ENCODE results near the gene SRRM4. TPM values are rescaled to one million over a fixed set of nuclear protein-coding genes. Genes with fewer than 3 reads are reported as not detected.

The SRRM4 gene
- total and polyA plus RNA-seq, 2 experiments from 2014 or later: 0.53 to 0.63 TPM

DNA sequence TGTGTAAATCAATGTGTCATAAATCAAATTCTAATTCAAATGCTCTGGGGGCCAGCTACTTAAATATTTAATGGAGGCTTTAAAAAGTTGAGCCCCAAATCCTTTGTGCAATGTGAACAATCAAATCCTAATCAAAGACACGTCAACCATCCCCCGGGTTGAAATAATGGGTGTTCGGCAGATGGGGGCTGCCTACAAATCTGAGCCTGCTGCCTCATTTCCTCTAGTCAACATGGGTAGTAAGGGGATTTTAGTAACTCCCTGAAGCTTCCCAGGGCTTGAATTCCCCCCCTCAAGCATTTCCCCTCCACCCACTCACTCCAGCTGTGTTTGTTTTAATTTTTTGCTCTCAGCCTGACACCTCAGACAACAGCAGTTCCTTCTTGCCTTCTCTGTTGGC lies 37.8 kb downstream of the SRRM4 start:
- ATAC-seq: no peak
- H3K4me3 ChIP-seq: no peak overlapping the region
- 0 out of 2 replicates have a peak overlapping the region, but pooled peaks have one; percentile 56 for H2AFZ ChIP-seq
- H3K27me3 ChIP-seq (ENCODE audit: insufficient read depth): no peaks in the 10 kb centered on the region
- H3F3A ChIP-seq (replicated peaks; ENCODE audit: low read depth): no peaks in the 10 kb centered on the region
- peaks cover 47% of the 10 kb centered on the region for H3K4me1 Mint-ChIP-seq
- H3K9me3 Mint-ChIP-seq: no peaks in the 10 kb centered on the region; the same call in 1 of the 3 replicates
- no peak overlapping the region for H3K27ac Mint-ChIP-seq
- H3K36me3 Mint-ChIP-seq (ENCODE audit: low read depth): peaks cover 6% of the 10 kb centered on the region; the same call in 2 of the 3 replicates
- H3K27ac ChIP-seq (ENCODE audit: low read depth): no peak overlapping the region
- H3K79me2 ChIP-seq (replicated peaks; ENCODE audit: insufficient read depth): no peaks in the 10 kb centered on the region
- 0 out of 2 replicates have a peak overlapping the region, but pooled peaks have one; percentile 56 for H3K4me2 ChIP-seq
- no peaks in the 10 kb centered on the region for H3K36me3 ChIP-seq (ENCODE audit: insufficient read depth)
- TF ChIP-seq CREB1 (CRISPR knock-in tag; IDR thresholded peaks at IDR 0.05; ENCODE audit: low read depth) (no peak), JUNB (IDR thresholded peaks at IDR 0.05; ENCODE audit: unreplicated experiment) (no peak), ZNF114 (CRISPR knock-in tag; IDR thresholded peaks at IDR 0.05) (no peak), NANOG (IDR thresholded peaks at IDR 0.05; ENCODE audit: borderline replicate concordance) (no peak), EZH2phosphoT487 (IDR thresholded peaks at IDR 0.05; ENCODE audit: unreplicated experiment) (no peak), STAT1 (IDR thresholded peaks at IDR 0.05; ENCODE audit: unreplicated experiment) (no peak), EZH2 (IDR thresholded peaks at IDR 0.05; ENCODE audit: low read depth, unreplicated experiment) (no peak), ZNF331 (CRISPR knock-in tag; IDR thresholded peaks at IDR 0.05; ENCODE audit: low read depth) (no peak), POLR2AphosphoS5 (IDR thresholded peaks at IDR 0.05; ENCODE audit: low read depth) (no peak)
- TF ChIP-seq, protein P1, sequence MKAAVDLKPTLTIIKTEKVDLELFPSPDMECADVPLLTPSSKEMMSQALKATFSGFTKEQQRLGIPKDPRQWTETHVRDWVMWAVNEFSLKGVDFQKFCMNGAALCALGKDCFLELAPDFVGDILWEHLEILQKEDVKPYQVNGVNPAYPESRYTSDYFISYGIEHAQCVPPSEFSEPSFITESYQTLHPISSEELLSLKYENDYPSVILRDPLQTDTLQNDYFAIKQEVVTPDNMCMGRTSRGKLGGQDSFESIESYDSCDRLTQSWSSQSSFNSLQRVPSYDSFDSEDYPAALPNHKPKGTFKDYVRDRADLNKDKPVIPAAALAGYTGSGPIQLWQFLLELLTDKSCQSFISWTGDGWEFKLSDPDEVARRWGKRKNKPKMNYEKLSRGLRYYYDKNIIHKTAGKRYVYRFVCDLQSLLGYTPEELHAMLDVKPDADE (IDR thresholded peaks at IDR 0.05): no peak
- TF ChIP-seq, protein P2, sequence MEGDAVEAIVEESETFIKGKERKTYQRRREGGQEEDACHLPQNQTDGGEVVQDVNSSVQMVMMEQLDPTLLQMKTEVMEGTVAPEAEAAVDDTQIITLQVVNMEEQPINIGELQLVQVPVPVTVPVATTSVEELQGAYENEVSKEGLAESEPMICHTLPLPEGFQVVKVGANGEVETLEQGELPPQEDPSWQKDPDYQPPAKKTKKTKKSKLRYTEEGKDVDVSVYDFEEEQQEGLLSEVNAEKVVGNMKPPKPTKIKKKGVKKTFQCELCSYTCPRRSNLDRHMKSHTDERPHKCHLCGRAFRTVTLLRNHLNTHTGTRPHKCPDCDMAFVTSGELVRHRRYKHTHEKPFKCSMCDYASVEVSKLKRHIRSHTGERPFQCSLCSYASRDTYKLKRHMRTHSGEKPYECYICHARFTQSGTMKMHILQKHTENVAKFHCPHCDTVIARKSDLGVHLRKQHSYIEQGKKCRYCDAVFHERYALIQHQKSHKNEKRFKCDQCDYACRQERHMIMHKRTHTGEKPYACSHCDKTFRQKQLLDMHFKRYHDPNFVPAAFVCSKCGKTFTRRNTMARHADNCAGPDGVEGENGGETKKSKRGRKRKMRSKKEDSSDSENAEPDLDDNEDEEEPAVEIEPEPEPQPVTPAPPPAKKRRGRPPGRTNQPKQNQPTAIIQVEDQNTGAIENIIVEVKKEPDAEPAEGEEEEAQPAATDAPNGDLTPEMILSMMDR (conservative IDR thresholded peaks at IDR 0.05; ENCODE audit: low read depth in 2 of 2): no peak
- TF ChIP-seq, protein P3, sequence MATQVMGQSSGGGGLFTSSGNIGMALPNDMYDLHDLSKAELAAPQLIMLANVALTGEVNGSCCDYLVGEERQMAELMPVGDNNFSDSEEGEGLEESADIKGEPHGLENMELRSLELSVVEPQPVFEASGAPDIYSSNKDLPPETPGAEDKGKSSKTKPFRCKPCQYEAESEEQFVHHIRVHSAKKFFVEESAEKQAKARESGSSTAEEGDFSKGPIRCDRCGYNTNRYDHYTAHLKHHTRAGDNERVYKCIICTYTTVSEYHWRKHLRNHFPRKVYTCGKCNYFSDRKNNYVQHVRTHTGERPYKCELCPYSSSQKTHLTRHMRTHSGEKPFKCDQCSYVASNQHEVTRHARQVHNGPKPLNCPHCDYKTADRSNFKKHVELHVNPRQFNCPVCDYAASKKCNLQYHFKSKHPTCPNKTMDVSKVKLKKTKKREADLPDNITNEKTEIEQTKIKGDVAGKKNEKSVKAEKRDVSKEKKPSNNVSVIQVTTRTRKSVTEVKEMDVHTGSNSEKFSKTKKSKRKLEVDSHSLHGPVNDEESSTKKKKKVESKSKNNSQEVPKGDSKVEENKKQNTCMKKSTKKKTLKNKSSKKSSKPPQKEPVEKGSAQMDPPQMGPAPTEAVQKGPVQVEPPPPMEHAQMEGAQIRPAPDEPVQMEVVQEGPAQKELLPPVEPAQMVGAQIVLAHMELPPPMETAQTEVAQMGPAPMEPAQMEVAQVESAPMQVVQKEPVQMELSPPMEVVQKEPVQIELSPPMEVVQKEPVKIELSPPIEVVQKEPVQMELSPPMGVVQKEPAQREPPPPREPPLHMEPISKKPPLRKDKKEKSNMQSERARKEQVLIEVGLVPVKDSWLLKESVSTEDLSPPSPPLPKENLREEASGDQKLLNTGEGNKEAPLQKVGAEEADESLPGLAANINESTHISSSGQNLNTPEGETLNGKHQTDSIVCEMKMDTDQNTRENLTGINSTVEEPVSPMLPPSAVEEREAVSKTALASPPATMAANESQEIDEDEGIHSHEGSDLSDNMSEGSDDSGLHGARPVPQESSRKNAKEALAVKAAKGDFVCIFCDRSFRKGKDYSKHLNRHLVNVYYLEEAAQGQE (IDR thresholded peaks at IDR 0.05; ENCODE audit: unreplicated experiment): no peak
- TF ChIP-seq, protein P4, sequence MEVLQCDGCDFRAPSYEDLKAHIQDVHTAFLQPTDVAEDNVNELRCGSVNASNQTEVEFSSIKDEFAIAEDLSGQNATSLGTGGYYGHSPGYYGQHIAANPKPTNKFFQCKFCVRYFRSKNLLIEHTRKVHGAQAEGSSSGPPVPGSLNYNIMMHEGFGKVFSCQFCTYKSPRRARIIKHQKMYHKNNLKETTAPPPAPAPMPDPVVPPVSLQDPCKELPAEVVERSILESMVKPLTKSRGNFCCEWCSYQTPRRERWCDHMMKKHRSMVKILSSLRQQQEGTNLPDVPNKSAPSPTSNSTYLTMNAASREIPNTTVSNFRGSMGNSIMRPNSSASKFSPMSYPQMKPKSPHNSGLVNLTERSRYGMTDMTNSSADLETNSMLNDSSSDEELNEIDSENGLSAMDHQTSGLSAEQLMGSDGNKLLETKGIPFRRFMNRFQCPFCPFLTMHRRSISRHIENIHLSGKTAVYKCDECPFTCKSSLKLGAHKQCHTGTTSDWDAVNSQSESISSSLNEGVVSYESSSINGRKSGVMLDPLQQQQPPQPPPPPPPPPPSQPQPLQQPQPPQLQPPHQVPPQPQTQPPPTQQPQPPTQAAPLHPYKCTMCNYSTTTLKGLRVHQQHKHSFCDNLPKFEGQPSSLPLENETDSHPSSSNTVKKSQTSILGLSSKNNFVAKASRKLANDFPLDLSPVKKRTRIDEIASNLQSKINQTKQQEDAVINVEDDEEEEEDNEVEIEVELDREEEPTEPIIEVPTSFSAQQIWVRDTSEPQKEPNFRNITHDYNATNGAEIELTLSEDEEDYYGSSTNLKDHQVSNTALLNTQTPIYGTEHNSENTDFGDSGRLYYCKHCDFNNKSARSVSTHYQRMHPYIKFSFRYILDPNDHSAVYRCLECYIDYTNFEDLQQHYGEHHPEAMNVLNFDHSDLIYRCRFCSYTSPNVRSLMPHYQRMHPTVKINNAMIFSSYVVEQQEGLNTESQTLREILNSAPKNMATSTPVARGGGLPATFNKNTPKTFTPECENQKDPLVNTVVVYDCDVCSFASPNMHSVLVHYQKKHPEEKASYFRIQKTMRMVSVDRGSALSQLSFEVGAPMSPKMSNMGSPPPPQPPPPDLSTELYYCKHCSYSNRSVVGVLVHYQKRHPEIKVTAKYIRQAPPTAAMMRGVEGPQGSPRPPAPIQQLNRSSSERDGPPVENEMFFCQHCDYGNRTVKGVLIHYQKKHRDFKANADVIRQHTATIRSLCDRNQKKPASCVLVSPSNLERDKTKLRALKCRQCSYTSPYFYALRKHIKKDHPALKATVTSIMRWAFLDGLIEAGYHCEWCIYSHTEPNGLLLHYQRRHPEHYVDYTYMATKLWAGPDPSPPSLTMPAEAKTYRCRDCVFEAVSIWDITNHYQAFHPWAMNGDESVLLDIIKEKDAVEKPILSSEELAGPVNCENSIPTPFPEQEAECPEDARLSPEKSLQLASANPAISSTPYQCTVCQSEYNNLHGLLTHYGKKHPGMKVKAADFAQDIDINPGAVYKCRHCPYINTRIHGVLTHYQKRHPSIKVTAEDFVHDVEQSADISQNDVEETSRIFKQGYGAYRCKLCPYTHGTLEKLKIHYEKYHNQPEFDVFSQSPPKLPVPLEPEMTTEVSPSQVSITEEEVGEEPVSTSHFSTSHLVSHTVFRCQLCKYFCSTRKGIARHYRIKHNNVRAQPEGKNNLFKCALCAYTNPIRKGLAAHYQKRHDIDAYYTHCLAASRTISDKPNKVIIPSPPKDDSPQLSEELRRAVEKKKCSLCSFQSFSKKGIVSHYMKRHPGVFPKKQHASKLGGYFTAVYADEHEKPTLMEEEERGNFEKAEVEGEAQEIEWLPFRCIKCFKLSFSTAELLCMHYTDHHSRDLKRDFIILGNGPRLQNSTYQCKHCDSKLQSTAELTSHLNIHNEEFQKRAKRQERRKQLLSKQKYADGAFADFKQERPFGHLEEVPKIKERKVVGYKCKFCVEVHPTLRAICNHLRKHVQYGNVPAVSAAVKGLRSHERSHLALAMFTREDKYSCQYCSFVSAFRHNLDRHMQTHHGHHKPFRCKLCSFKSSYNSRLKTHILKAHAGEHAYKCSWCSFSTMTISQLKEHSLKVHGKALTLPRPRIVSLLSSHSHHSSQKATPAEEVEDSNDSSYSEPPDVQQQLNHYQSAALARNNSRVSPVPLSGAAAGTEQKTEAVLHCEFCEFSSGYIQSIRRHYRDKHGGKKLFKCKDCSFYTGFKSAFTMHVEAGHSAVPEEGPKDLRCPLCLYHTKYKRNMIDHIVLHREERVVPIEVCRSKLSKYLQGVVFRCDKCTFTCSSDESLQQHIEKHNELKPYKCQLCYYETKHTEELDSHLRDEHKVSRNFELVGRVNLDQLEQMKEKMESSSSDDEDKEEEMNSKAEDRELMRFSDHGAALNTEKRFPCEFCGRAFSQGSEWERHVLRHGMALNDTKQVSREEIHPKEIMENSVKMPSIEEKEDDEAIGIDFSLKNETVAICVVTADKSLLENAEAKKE (CRISPR knock-in tag; IDR thresholded peaks at IDR 0.05): no peak
- no peak for DNase-seq (ENCODE audit: low spot score)
- H3K4me1 ChIP-seq (ENCODE audit: insufficient read depth): peaks cover 30% of the 10 kb centered on the region
- H3K9me2 ChIP-seq (ENCODE audit: insufficient read depth): no peaks in the 10 kb centered on the region
- peak overlapping the region; percentile 3; the same call in 1 of the 3 replicates for H3K4me3 Mint-ChIP-seq
- no peaks in the 10 kb centered on the region for H4K20me1 ChIP-seq (replicated peaks; ENCODE audit: insufficient read depth)
- peaks cover 7% of the 10 kb centered on the region for H3K27me3 Mint-ChIP-seq (ENCODE audit: insufficient read depth, low read depth, poor library complexity)
